Muscle layer of duodenum (tissue), 2 donors: Measurements from ENCODE around the gene MYF5.

Source experiments
- H3K27ac ChIP-seq: one replicate; pipeline ENCODE4 v1.7.0; 2013; ENCODE audit warnings: mild to moderate bottlenecking, low read length
- H3K27me3 ChIP-seq: one replicate; pipeline ENCODE4 v1.7.0; 2013; ENCODE audit warnings: low read depth, mild to moderate bottlenecking, control low read depth, low read length
- H3K36me3 ChIP-seq, 2 donors: one replicate each; pipeline ENCODE4 v1.7.0; 2013; ENCODE audit warnings: low read length in 2 of 2, control low read depth in 1 of 2, mild to moderate bottlenecking in 1 of 2; ENCODE audit not compliant: insufficient read depth in 2 of 2, control insufficient read depth in 1 of 2
- H3K4me1 ChIP-seq, 2 donors: one replicate each; pipeline ENCODE4 v1.7.0; 2013; ENCODE audit warnings: low read length in 2 of 2, mild to moderate bottlenecking in 2 of 2, control low read depth in 1 of 2, moderate library complexity in 1 of 2; ENCODE audit not compliant: insufficient read depth in 2 of 2, control insufficient read depth in 1 of 2
- H3K4me3 ChIP-seq, 2 donors: one replicate each; pipeline ENCODE4 v1.7.0; 2013; ENCODE audit warnings: low read length in 2 of 2, low read depth in 1 of 2, mild to moderate bottlenecking in 1 of 2
- H3K9me3 ChIP-seq, 2 donors: one replicate each; pipeline ENCODE4 v1.7.0; 2013; ENCODE audit warnings: low read length in 2 of 2, control low read depth in 1 of 2, mild to moderate bottlenecking in 1 of 2; ENCODE audit not compliant: control insufficient read depth in 1 of 2
- donor health status: healthy.

Gene MYF5

DNA sequence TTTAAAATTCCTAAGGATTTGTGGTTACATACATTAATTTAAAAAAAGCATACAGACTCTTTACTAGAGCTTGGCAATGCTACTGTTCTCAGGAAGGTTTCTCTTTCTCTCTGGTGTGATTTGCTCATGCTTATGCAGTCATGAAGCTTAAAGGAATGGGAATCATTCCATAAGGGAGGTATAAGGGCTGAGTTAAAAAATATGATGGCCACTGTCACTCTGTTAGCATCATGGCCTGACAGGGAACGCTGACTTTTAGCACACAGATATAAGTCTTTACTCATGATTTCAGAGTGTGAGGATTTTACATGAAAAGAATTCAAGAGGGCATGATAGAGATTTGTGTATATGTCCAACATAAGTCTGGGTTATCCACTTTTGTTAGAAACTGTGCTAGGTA is 3.8 kb downstream of the MYF5 start:
- H3K9me3 ChIP-seq, result peaks cover 0 to 5% of the 10 kb centered on the region in 2 donors
- peaks cover 16% of the 10 kb centered on the region for H3K27me3 ChIP-seq
- no peaks in the 10 kb centered on the region for H3K36me3 ChIP-seq
- no peak overlapping the region for H3K4me3 ChIP-seq
- H3K27ac ChIP-seq, result no peak overlapping the region
- H3K4me1 ChIP-seq, result no peaks in the 10 kb centered on the region

DNA sequence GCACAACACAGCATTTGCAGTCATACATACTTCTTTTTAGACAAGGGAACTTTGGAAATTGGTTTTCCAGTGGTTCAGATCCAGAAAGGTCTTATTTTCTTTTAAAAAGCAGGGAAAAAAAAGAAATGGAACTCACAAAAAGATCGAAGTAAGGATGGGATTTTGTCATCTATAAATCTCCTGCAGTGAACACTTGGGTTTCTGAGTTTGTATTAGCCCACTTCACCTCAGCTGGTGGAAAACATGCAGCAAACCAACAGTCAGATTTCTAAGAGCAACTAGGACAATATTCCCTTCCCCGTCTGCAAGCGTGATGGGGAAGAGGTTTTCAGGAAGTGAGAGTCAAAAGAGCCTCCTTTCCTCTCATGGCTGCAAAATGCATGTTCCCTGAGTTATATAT is 4.6 kb downstream of the MYF5 start:
- Histone ChIP-seq H3K27me3 (peaks cover 8% of the 10 kb centered on the region), H3K4me1 (no peaks in the 10 kb centered on the region), H3K4me3 (no peak overlapping the region), H3K36me3 (no peaks in the 10 kb centered on the region), H3K27ac (no peak overlapping the region), H3K9me3 (peaks cover 0 to 5% of the 10 kb centered on the region in 2 donors)

DNA sequence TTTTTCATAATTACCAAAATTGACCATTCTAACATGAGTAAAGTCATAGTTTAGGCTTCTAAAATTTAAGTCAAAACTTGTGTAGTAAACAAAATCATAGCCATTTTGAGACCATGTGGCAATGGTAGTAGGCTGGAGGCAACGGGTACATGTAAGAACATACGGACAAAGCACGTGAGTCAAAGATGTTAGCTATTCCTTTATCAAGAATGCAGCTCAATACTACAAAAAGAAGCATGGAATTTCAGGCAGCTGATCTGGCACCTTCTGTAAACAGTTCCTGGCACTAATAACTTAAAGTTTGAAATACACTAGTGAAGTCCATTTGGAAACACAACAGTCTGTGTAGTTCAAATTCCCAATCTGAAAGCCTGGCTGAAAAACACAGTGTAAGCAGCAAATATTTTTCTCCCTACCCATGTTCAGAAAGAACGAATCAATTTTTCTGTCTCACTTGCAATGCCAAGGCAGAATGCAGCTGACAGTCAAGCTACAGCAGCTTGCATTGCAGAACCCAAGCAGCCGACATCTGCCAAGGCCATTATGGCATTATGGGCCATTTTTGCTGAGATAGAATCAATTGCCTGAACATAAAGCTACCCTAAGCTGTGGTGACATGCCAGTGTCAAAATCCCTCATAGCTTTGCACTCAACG is 29.3 kb downstream of the MYF5 start:
- H3K9me3 ChIP-seq, result no peaks in the 10 kb centered on the region

DNA sequence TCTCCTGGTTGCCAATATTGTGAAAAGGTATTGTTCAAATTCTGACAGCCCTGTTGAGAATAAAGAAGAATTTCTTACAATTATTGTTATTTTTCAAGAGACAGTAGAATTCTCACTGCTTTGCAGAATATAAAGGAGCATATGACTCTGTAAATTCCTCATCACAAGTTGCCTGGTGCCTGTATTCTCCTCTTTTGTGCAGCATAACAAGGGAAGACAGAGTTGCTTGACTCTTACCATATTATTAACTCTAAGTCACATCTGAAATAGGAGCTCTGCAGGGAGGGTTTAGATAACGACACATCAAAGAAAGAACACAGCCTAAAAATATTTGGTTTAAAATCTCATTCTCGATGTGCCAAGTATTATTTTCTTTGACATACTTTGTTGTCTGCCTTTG is 31.1 kb downstream of the MYF5 start:
- Histone ChIP-seq H3K27me3 (no peaks in the 10 kb centered on the region), H3K27ac (no peak overlapping the region), H3K4me1 (no peaks in the 10 kb centered on the region)

More for the DNA sequence above, 29.3 kb downstream of the MYF5 start:
- no peak overlapping the region for H3K27ac ChIP-seq
- no peaks in the 10 kb centered on the region for H3K4me1 ChIP-seq
- no peak overlapping the region for H3K4me3 ChIP-seq
- H3K36me3 ChIP-seq, result no peaks in the 10 kb centered on the region
- H3K27me3 ChIP-seq, result no peaks in the 10 kb centered on the region

GRCh38 chr12:80749456-80749855 is 32.7 kb downstream of the MYF5 start:
- H3K4me1 ChIP-seq, result no peaks in the 10 kb centered on the region
- no peak overlapping the region for H3K27ac ChIP-seq
- H3K27me3 ChIP-seq, result no peaks in the 10 kb centered on the region
- H3K36me3 ChIP-seq, result no peaks in the 10 kb centered on the region
- H3K4me3 ChIP-seq, result no peak overlapping the region
- H3K9me3 ChIP-seq, result no peaks in the 10 kb centered on the region

More for the DNA sequence above, 31.1 kb downstream of the MYF5 start:
- H3K36me3 ChIP-seq, result no peaks in the 10 kb centered on the region
- H3K4me3 ChIP-seq, result no peak overlapping the region
- H3K9me3 ChIP-seq, result no peaks in the 10 kb centered on the region

- Histone ChIP-seq H3K9me3 (no peaks in the 10 kb centered on the region), H3K4me1 (no peaks in the 10 kb centered on the region), H3K27me3 (no peaks in the 10 kb centered on the region), H3K36me3 (no peaks in the 10 kb centered on the region), H3K4me3 (no peak overlapping the region), H3K27ac (no peak overlapping the region)
These were observed 35.8 kb downstream of the MYF5 start for GRCh38 chr12:80752464-80752863.

DNA sequence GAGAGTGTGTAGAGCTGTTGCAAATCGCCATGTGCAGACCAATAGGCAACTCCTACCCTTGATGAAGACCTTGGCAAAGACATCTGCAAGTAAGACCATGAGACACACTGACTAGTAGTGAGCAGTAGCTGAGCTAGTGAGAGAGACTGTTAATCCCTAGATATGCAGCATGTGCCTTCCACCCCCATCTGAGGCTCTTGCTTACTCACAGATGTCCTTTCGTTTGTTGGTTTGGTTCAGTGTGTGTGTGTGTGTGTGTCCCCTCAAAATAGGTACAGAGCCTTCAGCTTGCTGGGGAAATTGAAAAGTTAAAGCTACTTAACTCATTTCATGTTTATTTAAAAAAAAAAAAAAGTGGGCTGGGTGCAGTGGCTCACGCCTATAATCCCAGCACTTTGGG is 37.6 kb downstream of the MYF5 start:
- H3K4me3 ChIP-seq, result no peak overlapping the region
- no peaks in the 10 kb centered on the region for H3K9me3 ChIP-seq
- no peak overlapping the region for H3K27ac ChIP-seq
- no peaks in the 10 kb centered on the region for H3K36me3 ChIP-seq
- H3K4me1 ChIP-seq, result no peaks in the 10 kb centered on the region
- no peaks in the 10 kb centered on the region for H3K27me3 ChIP-seq

GRCh38 chr12:80756875-80757274 is 40.2 kb downstream of the MYF5 start:
- Histone ChIP-seq H3K27ac (no peak overlapping the region), H3K27me3 (no peaks in the 10 kb centered on the region), H3K36me3 (no peaks in the 10 kb centered on the region), H3K4me3 (no peak overlapping the region), H3K4me1 (no peaks in the 10 kb centered on the region), H3K9me3 (no peaks in the 10 kb centered on the region)

- Histone ChIP-seq H3K9me3 (no peaks in the 10 kb centered on the region), H3K4me1 (no peaks in the 10 kb centered on the region), H3K36me3 (no peaks in the 10 kb centered on the region), H3K4me3 (no peak overlapping the region), H3K27me3 (no peaks in the 10 kb centered on the region), H3K27ac (no peak overlapping the region)
These were observed 45.1 kb downstream of the MYF5 start for GRCh38 chr12:80761838-80762237.

DNA sequence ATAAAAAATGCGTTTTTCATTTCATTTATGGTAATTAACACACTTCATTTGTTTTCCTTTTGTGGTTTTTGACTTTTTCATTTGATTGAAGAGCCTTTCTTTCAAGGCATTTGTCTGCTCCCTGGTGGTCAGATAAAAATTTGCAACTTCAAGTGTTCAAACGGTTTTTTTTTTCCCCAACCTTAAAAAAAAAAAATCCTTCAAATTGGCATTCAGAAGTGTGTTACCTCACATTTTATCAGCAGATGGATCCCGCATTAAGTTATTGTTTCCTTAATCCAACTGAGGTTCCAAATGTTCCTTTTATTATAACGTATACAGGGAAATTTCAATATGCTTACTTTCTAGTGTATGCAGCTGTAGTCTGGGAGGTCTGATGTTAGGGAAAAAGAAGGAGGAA is 47.2 kb downstream of the MYF5 start:
- H3K36me3 ChIP-seq, result no peaks in the 10 kb centered on the region
- H3K9me3 ChIP-seq, result no peaks in the 10 kb centered on the region
- H3K4me3 ChIP-seq, result no peak overlapping the region
- no peak overlapping the region for H3K27ac ChIP-seq
- H3K27me3 ChIP-seq, result no peaks in the 10 kb centered on the region
- no peaks in the 10 kb centered on the region for H3K4me1 ChIP-seq

- Histone ChIP-seq H3K4me1 (no peaks in the 10 kb centered on the region), H3K27ac (no peak overlapping the region), H3K4me3 (no peak overlapping the region), H3K27me3 (no peaks in the 10 kb centered on the region), H3K36me3 (no peaks in the 10 kb centered on the region), H3K9me3 (no peaks in the 10 kb centered on the region)
These were observed 49.5 kb downstream of the MYF5 start for GRCh38 chr12:80766210-80766609.

DNA sequence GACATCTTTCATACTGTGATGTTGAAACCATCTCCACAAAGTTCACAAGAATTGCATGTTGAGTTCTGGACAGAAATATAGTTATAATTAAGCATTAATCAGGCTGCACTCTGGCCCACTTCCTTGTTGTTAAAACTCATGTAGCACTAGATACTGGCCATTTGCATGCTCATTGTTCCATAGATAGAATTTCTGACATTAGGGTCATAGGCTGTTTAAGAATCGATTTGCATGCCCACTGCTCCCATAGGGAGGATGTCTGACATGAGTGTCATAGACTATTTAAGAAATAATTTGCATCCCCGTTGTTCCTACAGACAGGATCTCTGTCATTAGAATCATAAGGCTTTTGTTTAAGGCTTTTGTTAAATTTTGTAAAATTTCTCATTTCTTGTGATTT is 50.2 kb downstream of the MYF5 start:
- H3K36me3 ChIP-seq, result no peaks in the 10 kb centered on the region
- no peaks in the 10 kb centered on the region for H3K27me3 ChIP-seq
- no peaks in the 10 kb centered on the region for H3K4me1 ChIP-seq
- no peak overlapping the region for H3K4me3 ChIP-seq
- H3K9me3 ChIP-seq, result no peaks in the 10 kb centered on the region
- H3K27ac ChIP-seq, result no peak overlapping the region
